Myocyte (in vitro differentiated cells): ENCODE measurements around the gene CEP162. TPM values are rescaled to one million over a fixed set of nuclear protein-coding genes. Genes with fewer than 3 reads are reported as not detected.
"Not testable (repeated sequence)": the region's sequence is repeated elsewhere in the genome, so short reads cannot be mapped to it uniquely, and the experiment has no call there.

Experiments used
- DNase-seq: peaks from one replicate; pipeline ENCODE4 v3.0.0-alpha.2; 2012; ENCODE audit warnings: low read depth
- total RNA-seq: library from RNA; depleted of rRNA; stranded (reverse); fragments of >200 nt; gene quantifications from 2 replicates; pipeline ENCODE4 v1.2.3, GENCODE V29; 2014

CEP162 gene
- total RNA-seq, 1 donor from 2014 or later = 10.1 TPM

GRCh38 chr6:84161190-84161589 lies 66.3 kb downstream of the CEP162 start:
- DNase-seq = no peak

GRCh38 chr6:84156306-84156705 lies 71.1 kb downstream of the CEP162 start:
- DNase-seq = no peak

- peak; percentile 9 for DNase-seq
Measured at GRCh38 chr6:84151669-84152068, 75.8 kb downstream of the CEP162 start.

- DNase-seq = peak; percentile 64
Measured at GRCh38 chr6:84150705-84151104, 76.7 kb downstream of the CEP162 start.

- no peak for DNase-seq
Measured at GRCh38 chr6:84141521-84141920, 85.9 kb downstream of the CEP162 start.

GRCh38 chr6:84139311-84139710 lies 88.1 kb downstream of the CEP162 start:
- no peak for DNase-seq

GRCh38 chr6:84137989-84138575 lies 89.4 kb downstream of the CEP162 start:
- no peak for DNase-seq

- DNase-seq = no peak
Measured at GRCh38 chr6:84137051-84137375, 90.4 kb downstream of the CEP162 start.

GRCh38 chr6:84136364-84137050 lies 90.9 kb downstream of the CEP162 start:
- no peak for DNase-seq

- DNase-seq = no peak
Measured at GRCh38 chr6:84135291-84135690, 92.2 kb downstream of the CEP162 start.

GRCh38 chr6:84133385-84133784 lies 94.1 kb downstream of the CEP162 start:
- DNase-seq = not testable (repeated sequence)

- DNase-seq = not testable (repeated sequence)
Measured at GRCh38 chr6:84129588-84129987, 97.9 kb downstream of the CEP162 start.

- no peak for DNase-seq
Measured at GRCh38 chr6:84123186-84123585, 104.3 kb downstream of the CEP162 start.

GRCh38 chr6:84119277-84119676 lies 108.2 kb downstream of the CEP162 start:
- DNase-seq = peak; percentile 68

GRCh38 chr6:84118191-84118590 lies 109.3 kb downstream of the CEP162 start:
- DNase-seq = peak; percentile 12

GRCh38 chr6:84114933-84115594 lies 112.4 kb downstream of the CEP162 start:
- not testable (repeated sequence) for DNase-seq

- not testable (repeated sequence) for DNase-seq
Measured at GRCh38 chr6:84111351-84111750, 116.1 kb downstream of the CEP162 start.

- DNase-seq = no peak
Measured at GRCh38 chr6:84107495-84107894, 119.9 kb downstream of the CEP162 start.

- DNase-seq = not testable (repeated sequence)
Measured at GRCh38 chr6:84105215-84105924, 122.1 kb downstream of the CEP162 start.

- DNase-seq = peak; percentile 8
Measured at GRCh38 chr6:84103029-84103428, 124.4 kb downstream of the CEP162 start.

- DNase-seq = no peak
Measured at GRCh38 chr6:84095156-84095555, 132.3 kb downstream of the CEP162 start.
